ENCODE results near the gene FAM13A.
"Not testable (repeated sequence)": the region's sequence is repeated elsewhere in the genome, so short reads cannot be mapped to it uniquely, and the experiment has no call there.

Gene FAM13A

GRCh38 chr4:88854481-88854880 lies 202.5 kb downstream of the FAM13A start:
- H3K27me3 ChIP-seq (ENCODE audit: insufficient read depth, low read length), result no peaks in the 10 kb centered on the region
- no peak overlapping the region for H3K27ac ChIP-seq (ENCODE audit: low read length)
- no peaks in the 10 kb centered on the region for H3K4me1 ChIP-seq (ENCODE audit: insufficient read depth, low read length)
- H3K4me3 ChIP-seq (ENCODE audit: low read length), result no peak overlapping the region
- H3K9ac ChIP-seq (ENCODE audit: low read depth, low read length), result no peak overlapping the region
- 0 out of 2 replicates have a peak, but pooled peaks cover 6% of the 10 kb centered on the region for H3K36me3 ChIP-seq (ENCODE audit: insufficient read depth, low read depth, low read length)
- H3K9me3 ChIP-seq (ENCODE audit: insufficient read depth, low read depth, low read length), result no peaks in the 10 kb centered on the region

GRCh38 chr4:88853583-88853982 lies 203.4 kb downstream of the FAM13A start:
- H3K9me3 ChIP-seq (ENCODE audit: insufficient read depth, low read depth, low read length); H3K27me3 ChIP-seq (ENCODE audit: insufficient read depth, low read length); H3K4me3 ChIP-seq (ENCODE audit: low read length); H3K4me1 ChIP-seq (ENCODE audit: insufficient read depth, low read length); H3K9ac ChIP-seq (ENCODE audit: low read depth, low read length); H3K36me3 ChIP-seq (ENCODE audit: insufficient read depth, low read depth, low read length); H3K27ac ChIP-seq (ENCODE audit: low read length): not testable (repeated sequence)

GRCh38 chr4:88846206-88846790 lies 210.7 kb downstream of the FAM13A start:
- Histone ChIP-seq H3K4me3 (ENCODE audit: low read length) (no peak overlapping the region), H3K9me3 (ENCODE audit: insufficient read depth, low read depth, low read length) (no peaks in the 10 kb centered on the region), H3K36me3 (ENCODE audit: insufficient read depth, low read depth, low read length) (peaks cover 6% of the 10 kb centered on the region; the same call in 1 of the 2 replicates), H3K27me3 (ENCODE audit: insufficient read depth, low read length) (no peaks in the 10 kb centered on the region), H3K27ac (ENCODE audit: low read length) (no peak overlapping the region), H3K9ac (ENCODE audit: low read depth, low read length) (no peak overlapping the region), H3K4me1 (ENCODE audit: insufficient read depth, low read length) (peaks cover 5% of the 10 kb centered on the region; the same call in 1 of the 2 replicates)

- Histone ChIP-seq H3K9me3 (ENCODE audit: insufficient read depth, low read depth, low read length) (no peaks in the 10 kb centered on the region), H3K27me3 (ENCODE audit: insufficient read depth, low read length) (no peaks in the 10 kb centered on the region), H3K4me3 (ENCODE audit: low read length) (no peak overlapping the region), H3K9ac (ENCODE audit: low read depth, low read length) (no peak overlapping the region), H3K36me3 (ENCODE audit: insufficient read depth, low read depth, low read length) (no peaks in the 10 kb centered on the region), H3K27ac (ENCODE audit: low read length) (no peak overlapping the region), H3K4me1 (ENCODE audit: insufficient read depth, low read length) (peaks cover 5% of the 10 kb centered on the region; the same call in 1 of the 2 replicates)
These were observed 213.8 kb downstream of the FAM13A start for GRCh38 chr4:88843067-88843685.

GRCh38 chr4:88841635-88842034 lies 215.3 kb downstream of the FAM13A start:
- no peaks in the 10 kb centered on the region for H3K9me3 ChIP-seq (ENCODE audit: insufficient read depth, low read depth, low read length)
- no peaks in the 10 kb centered on the region for H3K36me3 ChIP-seq (ENCODE audit: insufficient read depth, low read depth, low read length)
- H3K27ac ChIP-seq (ENCODE audit: low read length), result no peak overlapping the region
- no peak overlapping the region for H3K9ac ChIP-seq (ENCODE audit: low read depth, low read length)
- peaks cover 5% of the 10 kb centered on the region; the same call in 1 of the 2 replicates for H3K4me1 ChIP-seq (ENCODE audit: insufficient read depth, low read length)
- no peak overlapping the region for H3K4me3 ChIP-seq (ENCODE audit: low read length)
- no peaks in the 10 kb centered on the region for H3K27me3 ChIP-seq (ENCODE audit: insufficient read depth, low read length)

GRCh38 chr4:88836216-88836615 lies 220.8 kb downstream of the FAM13A start:
- Histone ChIP-seq H3K27me3 (ENCODE audit: insufficient read depth, low read length) (no peaks in the 10 kb centered on the region), H3K9ac (ENCODE audit: low read depth, low read length) (no peak overlapping the region), H3K27ac (ENCODE audit: low read length) (no peak overlapping the region), H3K4me1 (ENCODE audit: insufficient read depth, low read length) (no peaks in the 10 kb centered on the region), H3K36me3 (ENCODE audit: insufficient read depth, low read depth, low read length) (no peaks in the 10 kb centered on the region; the same call in 1 of the 2 replicates), H3K9me3 (ENCODE audit: insufficient read depth, low read depth, low read length) (no peaks in the 10 kb centered on the region; the same call in 1 of the 2 replicates), H3K4me3 (ENCODE audit: low read length) (no peak overlapping the region)

GRCh38 chr4:88831031-88831430 lies 226.0 kb downstream of the FAM13A start:
- Histone ChIP-seq H3K27me3 (ENCODE audit: insufficient read depth, low read length) (no peaks in the 10 kb centered on the region), H3K9ac (ENCODE audit: low read depth, low read length) (no peak overlapping the region), H3K4me3 (ENCODE audit: low read length) (no peak overlapping the region), H3K4me1 (ENCODE audit: insufficient read depth, low read length) (no peaks in the 10 kb centered on the region), H3K9me3 (ENCODE audit: insufficient read depth, low read depth, low read length) (no peaks in the 10 kb centered on the region), H3K27ac (ENCODE audit: low read length) (no peak overlapping the region), H3K36me3 (ENCODE audit: insufficient read depth, low read depth, low read length) (no peaks in the 10 kb centered on the region; the same call in 1 of the 2 replicates)

GRCh38 chr4:88830598-88830997 lies 226.4 kb downstream of the FAM13A start:
- Histone ChIP-seq H3K27me3 (ENCODE audit: insufficient read depth, low read length) (no peaks in the 10 kb centered on the region), H3K9me3 (ENCODE audit: insufficient read depth, low read depth, low read length) (no peaks in the 10 kb centered on the region), H3K27ac (ENCODE audit: low read length) (no peak overlapping the region), H3K36me3 (ENCODE audit: insufficient read depth, low read depth, low read length) (no peaks in the 10 kb centered on the region; the same call in 1 of the 2 replicates), H3K4me3 (ENCODE audit: low read length) (no peak overlapping the region), H3K9ac (ENCODE audit: low read depth, low read length) (no peak overlapping the region), H3K4me1 (ENCODE audit: insufficient read depth, low read length) (no peaks in the 10 kb centered on the region)

- Histone ChIP-seq H3K27ac (ENCODE audit: low read length) (no peak overlapping the region), H3K9me3 (ENCODE audit: insufficient read depth, low read depth, low read length) (no peaks in the 10 kb centered on the region), H3K36me3 (ENCODE audit: insufficient read depth, low read depth, low read length) (no peaks in the 10 kb centered on the region), H3K4me1 (ENCODE audit: insufficient read depth, low read length) (no peaks in the 10 kb centered on the region), H3K27me3 (ENCODE audit: insufficient read depth, low read length) (no peaks in the 10 kb centered on the region), H3K4me3 (ENCODE audit: low read length) (no peak overlapping the region), H3K9ac (ENCODE audit: low read depth, low read length) (no peak overlapping the region)
These were observed 228.0 kb downstream of the FAM13A start for GRCh38 chr4:88828842-88829571.

GRCh38 chr4:88827442-88827841 lies 229.5 kb downstream of the FAM13A start:
- Histone ChIP-seq H3K4me3 (ENCODE audit: low read length) (no peak overlapping the region), H3K9me3 (ENCODE audit: insufficient read depth, low read depth, low read length) (no peaks in the 10 kb centered on the region), H3K36me3 (ENCODE audit: insufficient read depth, low read depth, low read length) (no peaks in the 10 kb centered on the region)

GRCh38 chr4:88826771-88827170 lies 230.2 kb downstream of the FAM13A start:
- Histone ChIP-seq H3K4me3 (ENCODE audit: low read length) (no peak overlapping the region), H3K27ac (ENCODE audit: low read length) (no peak overlapping the region), H3K4me1 (ENCODE audit: insufficient read depth, low read length) (peaks cover 4% of the 10 kb centered on the region; the same call in 1 of the 2 replicates), H3K27me3 (ENCODE audit: insufficient read depth, low read length) (no peaks in the 10 kb centered on the region), H3K36me3 (ENCODE audit: insufficient read depth, low read depth, low read length) (no peaks in the 10 kb centered on the region), H3K9me3 (ENCODE audit: insufficient read depth, low read depth, low read length) (no peaks in the 10 kb centered on the region), H3K9ac (ENCODE audit: low read depth, low read length) (no peak overlapping the region)

More at GRCh38 chr4:88827442-88827841, 229.5 kb downstream of the FAM13A start:
- Histone ChIP-seq H3K9ac (ENCODE audit: low read depth, low read length) (no peak overlapping the region), H3K27ac (ENCODE audit: low read length) (no peak overlapping the region), H3K4me1 (ENCODE audit: insufficient read depth, low read length) (peaks cover 4% of the 10 kb centered on the region; the same call in 1 of the 2 replicates), H3K27me3 (ENCODE audit: insufficient read depth, low read length) (no peaks in the 10 kb centered on the region)

GRCh38 chr4:88825931-88826330 lies 231.1 kb downstream of the FAM13A start:
- no peak overlapping the region for H3K4me3 ChIP-seq (ENCODE audit: low read length)
- peaks cover 4% of the 10 kb centered on the region for H3K4me1 ChIP-seq (ENCODE audit: insufficient read depth, low read length)
- no peaks in the 10 kb centered on the region for H3K9me3 ChIP-seq (ENCODE audit: insufficient read depth, low read depth, low read length)

More at GRCh38 chr4:88825931-88826330, 231.1 kb downstream of the FAM13A start:
- H3K9ac ChIP-seq (ENCODE audit: low read depth, low read length), result no peak overlapping the region
- no peaks in the 10 kb centered on the region for H3K36me3 ChIP-seq (ENCODE audit: insufficient read depth, low read depth, low read length)
- H3K27me3 ChIP-seq (ENCODE audit: insufficient read depth, low read length), result no peaks in the 10 kb centered on the region
- H3K27ac ChIP-seq (ENCODE audit: low read length), result no peak overlapping the region

All from iPS-20b (cell line).